IgD-negative memory B cell (primary cell): ENCODE results near the gene PRKX. TPM values are rescaled to one million over a fixed set of nuclear protein-coding genes. Genes with fewer than 3 reads are reported as not detected.
"Not testable (repeated sequence)": the region's sequence is repeated elsewhere in the genome, so short reads cannot be mapped to it uniquely, and the experiment has no call there.

ENCODE experiments used
- H3K27ac Mint-ChIP-seq, 3 donors: one replicate each; pipeline ENCODE4 v1.8.0; 2020 to 2022; ENCODE audit warnings: mild to moderate bottlenecking in 3 of 3, mixed read lengths in 3 of 3, moderate library complexity in 1 of 3
- H3K27me3 Mint-ChIP-seq: one replicate; pipeline ENCODE4 v1.8.0; 2021; ENCODE audit warnings: mixed read lengths
- H3K36me3 Mint-ChIP-seq: one replicate; pipeline ENCODE4 v1.8.0; 2020; ENCODE audit warnings: mild to moderate bottlenecking, mixed read lengths
- H3K4me1 Mint-ChIP-seq, 3 donors: one replicate each; pipeline ENCODE4 v1.8.0; 2020 to 2022; ENCODE audit warnings: mixed read lengths in 3 of 3, mild to moderate bottlenecking in 1 of 3
- H3K4me3 Mint-ChIP-seq, 4 donors: one replicate each; pipeline ENCODE4 v1.8.0; 2020 to 2022; ENCODE audit warnings: mild to moderate bottlenecking in 4 of 4, mixed read lengths in 4 of 4, moderate library complexity in 3 of 4
- H3K9me3 Mint-ChIP-seq, 3 donors: one replicate each; pipeline ENCODE4 v1.8.0; 2020 to 2021; ENCODE audit warnings: mixed read lengths in 3 of 3, mild to moderate bottlenecking in 1 of 3
- polyA plus RNA-seq: library from polyadenylated mRNA; unstranded; fragments of 300-500 nt; fragmentation: Illumina TruSeq; gene quantifications from one replicate; pipeline ENCODE4 v1.2.3, GENCODE V29; 2021

Gene PRKX
- 73.9 TPM for polyA plus RNA-seq

DNA sequence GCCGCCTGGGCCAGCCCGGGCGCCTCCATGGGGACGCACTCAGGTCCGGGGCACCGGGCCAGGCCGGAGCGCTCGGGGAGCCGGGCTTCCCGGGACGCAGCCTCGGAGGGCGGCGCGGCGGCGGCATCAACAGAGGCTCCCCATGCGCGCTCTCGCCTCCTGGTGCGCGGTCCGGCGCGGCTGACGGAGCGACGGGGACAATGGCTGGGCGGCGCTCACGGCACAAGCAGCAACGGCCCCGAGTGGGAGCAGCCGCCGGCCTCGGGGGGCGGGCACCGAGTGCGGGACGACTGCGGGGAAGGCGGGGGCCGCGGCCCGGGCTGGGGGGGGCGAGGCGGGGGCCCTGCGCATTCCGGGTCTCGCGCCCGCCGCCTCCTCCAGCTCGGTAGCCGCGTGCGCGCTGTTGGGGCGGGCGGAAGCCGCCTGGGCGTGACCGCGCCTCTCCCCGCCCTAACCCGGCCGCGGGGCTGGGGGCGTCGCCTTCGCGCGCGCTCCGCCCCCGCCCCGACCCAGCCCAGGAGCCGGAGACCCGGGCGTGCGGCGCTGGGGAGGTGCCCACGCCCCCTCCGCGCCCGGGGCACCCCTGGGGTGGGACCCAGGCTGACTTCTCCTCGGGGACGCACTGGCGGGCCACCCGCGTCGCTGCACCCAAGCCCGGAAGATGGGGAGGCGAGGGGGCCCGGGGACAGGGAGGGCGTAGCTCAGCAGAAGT lies at the start of gene PRKX:
Gene PRKX, minus strand, starts transcription at position 425 of the 712 bp plus-strand sequence. Its CDS starts 396 bp downstream, at position 29.
- H3K27ac Mint-ChIP-seq, result peak within 1 kb of the TSS; percentile 85 to 95 (median 91)
- H3K27me3 Mint-ChIP-seq, result no peaks in the 10 kb centered on the region
- peak within 1 kb of the TSS; percentile 89 to 98 (median 96) for H3K4me3 Mint-ChIP-seq
- peaks cover under 1% of the 10 kb centered on the region for H3K36me3 Mint-ChIP-seq
- H3K4me1 Mint-ChIP-seq, result peaks cover 14 to 20% (median 15%) of the 10 kb centered on the region in 3 donors
- no peaks in the 10 kb centered on the region for H3K9me3 Mint-ChIP-seq

DNA sequence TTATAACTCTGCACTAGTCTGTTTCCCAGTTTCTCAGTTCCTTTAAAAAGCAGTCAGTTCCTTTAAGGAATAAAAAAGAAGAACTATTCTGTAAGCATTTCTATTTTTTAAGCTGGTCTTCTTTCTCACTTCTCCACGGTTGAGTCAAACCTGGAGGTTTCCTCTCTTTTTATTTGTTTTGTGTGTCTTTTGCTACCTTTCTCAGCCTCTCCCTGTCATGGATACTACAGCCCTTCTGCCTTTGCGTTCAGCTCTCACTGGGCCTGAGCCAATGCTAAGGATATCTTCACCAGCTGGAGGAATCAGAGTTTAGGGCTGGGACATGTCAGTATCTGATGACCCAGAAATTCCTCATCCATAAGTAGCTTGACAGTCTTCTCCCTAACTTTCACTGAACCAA lies 49.7 kb upstream of the PRKX start:
- Mint-ChIP-seq H3K4me3 (no peak overlapping the region), H3K27ac (no peak overlapping the region), H3K4me1 (peaks cover 0 to 2% (median 0%) of the 10 kb centered on the region in 3 donors), H3K9me3 (peaks cover 0 to 3% (median 0%) of the 10 kb centered on the region in 3 donors), H3K36me3 (peaks cover 2% of the 10 kb centered on the region), H3K27me3 (no peaks in the 10 kb centered on the region)

DNA sequence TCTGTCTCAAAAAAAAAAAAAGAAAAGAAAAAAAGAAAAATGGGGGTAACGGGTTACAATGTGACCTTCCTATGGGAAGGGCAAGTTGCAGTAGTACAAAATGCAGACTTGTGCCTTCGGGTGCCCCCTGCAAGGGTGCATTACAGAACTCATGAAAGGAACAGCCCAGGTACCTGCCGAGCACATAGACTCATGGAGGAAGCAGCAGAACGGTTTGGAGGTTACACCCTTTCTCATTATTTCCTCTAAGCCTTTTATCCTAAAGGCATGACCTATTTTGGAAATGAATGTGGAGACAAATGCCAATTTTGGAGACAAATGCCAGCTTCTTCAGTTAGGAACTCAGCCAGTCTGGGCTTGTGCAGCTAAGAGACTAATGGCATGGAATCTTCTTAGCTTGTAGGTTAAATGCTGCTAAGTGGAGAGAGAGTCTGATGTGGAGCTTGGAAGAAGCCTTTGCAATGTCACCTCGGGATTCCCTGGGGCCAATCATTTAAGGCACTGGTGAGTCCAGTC lies 44.1 kb upstream of the PRKX start:
- no peaks in the 10 kb centered on the region for H3K36me3 Mint-ChIP-seq
- no peak overlapping the region for H3K4me3 Mint-ChIP-seq
- H3K27me3 Mint-ChIP-seq, result peaks cover 6% of the 10 kb centered on the region
- H3K9me3 Mint-ChIP-seq, result peaks cover 0 to 4% (median 0%) of the 10 kb centered on the region in 3 donors
- no peak overlapping the region for H3K27ac Mint-ChIP-seq
- no peaks in the 10 kb centered on the region for H3K4me1 Mint-ChIP-seq

DNA sequence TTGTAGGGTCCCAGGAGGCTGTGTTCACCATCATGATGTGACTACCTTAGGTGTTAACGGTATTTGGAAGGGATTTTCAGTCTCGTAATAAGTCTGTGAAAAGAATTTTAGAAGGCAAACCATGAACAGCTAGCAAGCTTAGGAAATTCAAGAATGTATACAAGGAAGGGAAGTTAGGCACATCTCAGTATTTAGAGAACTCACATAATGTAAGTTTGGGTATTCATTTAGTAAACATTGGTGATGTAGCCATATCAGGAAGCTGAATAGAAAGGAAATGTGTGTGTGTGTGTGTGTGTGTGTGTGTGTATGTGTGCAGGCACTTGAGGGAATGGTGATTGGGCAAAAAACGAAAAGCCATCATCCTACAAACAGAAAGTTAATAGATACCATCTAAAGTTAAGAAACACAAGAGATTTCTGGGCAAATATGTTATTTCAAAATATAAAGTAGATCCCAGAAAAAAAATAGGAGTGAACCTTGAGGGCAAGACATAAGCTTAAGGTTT lies 34.7 kb upstream of the PRKX start:
- Mint-ChIP-seq H3K27me3 (peaks cover 9% of the 10 kb centered on the region), H3K27ac (no peak overlapping the region), H3K4me1 (peaks cover 4 to 7% (median 6%) of the 10 kb centered on the region in 3 donors), H3K36me3 (peaks cover 2% of the 10 kb centered on the region), H3K4me3 (no peak overlapping the region), H3K9me3 (peaks cover 0 to 7% (median 6%) of the 10 kb centered on the region in 3 donors)

DNA sequence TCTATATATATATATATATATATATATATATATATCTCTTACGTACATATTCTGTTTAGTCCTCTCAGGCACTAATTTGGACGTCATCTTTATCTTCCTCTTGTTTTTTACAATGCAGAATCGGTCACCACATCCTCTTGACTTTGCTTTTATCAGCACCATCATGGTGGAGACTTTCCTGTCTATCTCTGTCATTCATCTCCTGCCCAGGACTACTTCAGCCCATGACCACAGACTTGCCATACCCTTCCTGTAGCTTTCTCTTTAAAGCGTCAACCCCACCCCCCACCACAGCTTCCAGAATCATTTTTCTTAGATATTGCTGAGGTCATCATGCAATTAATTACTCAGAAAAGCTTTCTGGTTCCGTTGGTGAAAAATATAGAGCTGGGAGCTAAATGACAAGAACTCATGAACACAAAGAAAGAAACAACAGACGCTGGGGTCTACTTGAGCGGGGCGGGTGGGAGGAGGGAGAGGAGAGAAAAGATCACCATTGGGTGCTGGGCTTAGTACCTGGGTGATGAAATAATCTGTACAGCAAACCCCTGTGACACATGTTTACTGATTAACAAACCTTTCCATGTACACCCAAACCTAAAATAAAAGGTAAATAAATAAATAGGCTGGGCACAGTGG lies 30.5 kb upstream of the PRKX start:
- Mint-ChIP-seq H3K4me3 (no peak overlapping the region), H3K27ac (peak overlapping the region in 1 of 3 donors; percentile 10), H3K27me3 (peaks cover 4% of the 10 kb centered on the region), H3K4me1 (peaks cover 4 to 7% (median 6%) of the 10 kb centered on the region in 3 donors), H3K9me3 (peaks cover 0 to 15% (median 1%) of the 10 kb centered on the region in 3 donors), H3K36me3 (no peaks in the 10 kb centered on the region)

DNA sequence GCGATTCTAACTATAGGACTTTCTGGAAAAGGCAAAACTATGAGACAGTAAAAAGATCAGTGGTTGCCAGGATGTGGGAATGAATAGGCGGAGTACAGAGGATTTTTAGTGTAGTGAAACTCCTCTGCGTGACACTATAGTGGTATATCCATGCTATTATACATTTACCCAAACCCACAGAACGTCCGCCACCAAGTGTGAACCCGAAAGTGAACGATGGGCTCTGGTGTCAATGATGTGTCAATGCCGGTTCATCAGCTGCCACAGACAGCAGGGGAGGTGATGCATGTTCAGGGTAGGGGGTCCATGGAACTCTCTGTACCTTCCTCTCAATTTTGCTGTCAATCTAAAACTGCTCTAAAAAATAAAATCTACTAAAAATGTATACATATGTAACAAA lies 27.5 kb upstream of the PRKX start:
- not testable (repeated sequence) for H3K27ac Mint-ChIP-seq, H3K4me3 Mint-ChIP-seq, H3K27me3 Mint-ChIP-seq, H3K4me1 Mint-ChIP-seq, H3K36me3 Mint-ChIP-seq
- peaks cover 0 to 21% (median 5%) of the 10 kb centered on the region in 3 donors for H3K9me3 Mint-ChIP-seq

DNA sequence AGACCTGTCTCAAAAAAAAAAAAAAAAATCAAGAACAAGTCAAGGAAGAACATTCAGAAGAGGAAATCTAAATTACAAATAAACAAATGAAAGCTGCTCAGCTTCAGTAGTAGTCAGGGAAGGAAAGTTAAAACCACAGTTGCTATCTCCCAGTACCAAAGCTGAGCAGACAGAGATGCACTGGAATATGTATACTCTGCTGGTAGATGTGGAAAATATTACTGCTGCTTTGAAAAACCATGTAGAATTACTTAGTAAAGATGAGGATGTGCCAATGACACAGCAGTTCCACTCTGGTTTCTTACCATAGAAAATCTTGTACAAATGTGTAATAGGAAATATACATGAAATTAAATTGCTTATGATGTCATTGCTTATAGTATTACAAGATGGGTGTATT lies 25.1 kb upstream of the PRKX start:
- Mint-ChIP-seq H3K36me3 (no peaks in the 10 kb centered on the region), H3K27me3 (peaks cover 16% of the 10 kb centered on the region), H3K4me1 (peaks cover 0 to under 1% (median 0%) of the 10 kb centered on the region in 3 donors), H3K27ac (no peak overlapping the region), H3K4me3 (no peak overlapping the region), H3K9me3 (peaks cover 0 to 14% (median 5%) of the 10 kb centered on the region in 3 donors)

DNA sequence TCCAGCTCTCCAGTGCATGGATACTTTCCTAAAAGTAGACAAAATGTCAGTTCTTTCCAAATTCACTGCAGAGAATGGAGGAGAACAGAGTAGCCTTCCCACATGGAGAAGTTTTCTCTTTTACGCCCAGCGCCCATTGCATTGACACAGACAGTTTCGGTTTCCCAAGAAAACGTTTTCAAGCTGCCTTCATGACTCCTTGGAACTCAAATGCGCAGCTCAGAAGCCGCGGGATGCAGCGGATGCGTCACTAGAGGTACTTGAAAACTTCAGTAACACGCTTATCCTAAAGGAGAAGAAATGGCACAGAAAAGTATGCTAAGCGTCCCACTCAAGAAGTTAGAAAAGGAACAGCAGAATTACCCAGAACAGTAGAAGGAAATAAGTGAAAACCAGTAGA lies 23.1 kb upstream of the PRKX start:
- H3K4me1 Mint-ChIP-seq, H3K36me3 Mint-ChIP-seq, H3K4me3 Mint-ChIP-seq, H3K27ac Mint-ChIP-seq: not testable (repeated sequence)
- Mint-ChIP-seq H3K27me3 (peaks cover 20% of the 10 kb centered on the region), H3K9me3 (peaks cover 0 to 14% (median 5%) of the 10 kb centered on the region in 3 donors)

DNA sequence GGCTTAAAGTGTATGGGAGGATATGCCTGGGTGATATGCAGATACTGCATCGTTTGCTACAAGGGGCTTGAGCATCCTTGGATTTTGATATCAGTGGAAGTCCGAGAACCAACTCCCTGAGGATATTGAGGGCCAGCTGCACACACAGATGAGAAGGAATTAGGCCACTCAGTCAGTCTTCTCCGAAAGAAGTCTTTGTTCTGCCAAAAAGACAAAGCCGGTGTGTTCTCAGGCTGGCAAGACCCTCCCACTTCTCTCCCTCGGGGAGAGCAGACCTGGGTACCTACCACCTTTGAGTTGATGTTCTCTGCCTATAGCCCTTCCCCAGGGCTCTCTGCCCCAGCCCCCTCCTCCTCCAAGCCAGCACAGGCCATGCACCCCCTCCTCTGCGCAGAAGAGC lies 22.4 kb upstream of the PRKX start:
- Mint-ChIP-seq H3K9me3 (peaks cover 0 to 14% (median 5%) of the 10 kb centered on the region in 3 donors), H3K27me3 (peaks cover 20% of the 10 kb centered on the region)
- H3K4me3 Mint-ChIP-seq, H3K36me3 Mint-ChIP-seq, H3K4me1 Mint-ChIP-seq, H3K27ac Mint-ChIP-seq: not testable (repeated sequence)

DNA sequence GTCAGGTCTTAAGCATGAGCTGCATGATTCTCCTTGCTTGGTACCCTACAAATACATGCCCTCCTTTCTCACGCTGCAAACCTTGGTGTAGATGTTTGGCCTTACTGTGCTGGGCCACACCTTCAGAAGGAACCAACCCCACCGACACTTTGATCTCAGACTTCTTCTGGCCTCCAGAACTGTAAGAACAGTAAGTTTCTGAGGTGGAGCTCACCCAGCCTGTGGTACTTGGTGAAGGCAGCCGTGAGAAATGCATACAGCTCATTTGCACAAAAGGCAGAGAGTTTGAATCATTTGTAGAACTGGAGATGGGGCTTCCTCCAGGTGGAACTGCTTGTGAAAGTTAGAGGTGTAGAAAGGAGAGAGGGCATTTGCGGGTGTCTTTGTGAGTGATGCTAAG lies 21.0 kb upstream of the PRKX start:
- Mint-ChIP-seq H3K27me3 (peaks cover 20% of the 10 kb centered on the region), H3K9me3 (peaks cover 0 to 11% (median 5%) of the 10 kb centered on the region in 3 donors)
- H3K27ac Mint-ChIP-seq, H3K36me3 Mint-ChIP-seq, H3K4me3 Mint-ChIP-seq, H3K4me1 Mint-ChIP-seq: not testable (repeated sequence)

DNA sequence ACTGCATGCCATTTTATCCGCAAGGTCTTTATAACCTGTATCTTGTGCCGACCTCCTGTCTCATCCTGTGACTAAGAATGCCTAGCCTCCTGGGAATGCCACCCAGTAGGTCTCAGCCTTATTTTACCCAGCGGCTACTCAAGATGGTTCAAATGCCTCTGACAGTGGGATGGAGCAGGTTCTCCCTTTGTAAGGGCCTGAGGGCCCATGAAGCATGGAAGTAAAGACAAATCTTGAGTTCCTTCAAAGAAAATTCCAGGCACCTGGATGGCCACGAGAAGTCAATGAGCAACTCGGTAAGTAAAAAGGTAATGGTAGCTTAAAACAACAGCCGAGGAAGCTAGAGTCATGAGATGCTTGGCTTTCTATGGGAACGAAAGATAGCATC lies 19.6 kb upstream of the PRKX start:
- no peaks in the 10 kb centered on the region for H3K9me3 Mint-ChIP-seq
- no peak overlapping the region for H3K27ac Mint-ChIP-seq
- no peaks in the 10 kb centered on the region for H3K36me3 Mint-ChIP-seq
- no peaks in the 10 kb centered on the region for H3K4me1 Mint-ChIP-seq
- peaks cover 20% of the 10 kb centered on the region for H3K27me3 Mint-ChIP-seq
- H3K4me3 Mint-ChIP-seq, result no peak overlapping the region

DNA sequence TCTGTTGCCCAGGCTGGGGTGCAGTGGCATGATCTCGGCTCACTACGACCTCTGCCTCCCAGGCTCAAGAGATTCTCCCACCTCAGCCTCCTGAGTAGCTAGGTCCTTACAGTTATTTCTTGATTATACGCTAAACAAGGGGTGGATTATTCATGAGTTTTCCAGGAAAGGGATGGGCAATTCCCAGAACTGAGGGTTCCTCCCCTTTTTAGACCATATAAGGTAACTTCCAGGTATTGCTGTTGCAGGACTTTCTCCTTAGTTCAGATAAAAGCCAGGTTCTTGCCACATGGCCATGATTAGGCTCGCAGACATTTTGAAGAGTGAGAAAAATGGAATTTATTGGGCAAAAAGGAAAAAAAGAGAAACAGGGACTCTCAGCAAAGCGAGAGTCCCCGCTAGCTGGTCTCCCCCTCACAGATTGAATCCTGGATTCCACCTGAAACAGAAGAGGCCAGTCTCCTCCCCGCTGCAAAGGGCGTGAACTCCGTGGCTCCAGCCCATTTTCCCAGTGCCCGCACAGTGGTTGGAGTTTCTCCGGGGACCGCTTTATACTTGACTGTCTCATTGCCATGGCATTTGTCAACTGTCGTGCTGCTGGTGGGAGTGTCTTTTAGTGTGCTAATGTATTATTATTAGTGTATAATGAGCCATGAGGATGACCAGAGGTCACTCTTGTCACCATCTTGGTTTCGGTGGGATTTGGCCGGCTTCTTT lies 19.0 kb upstream of the PRKX start:
- H3K9me3 Mint-ChIP-seq, H3K36me3 Mint-ChIP-seq, H3K4me1 Mint-ChIP-seq, H3K27ac Mint-ChIP-seq, H3K4me3 Mint-ChIP-seq: not testable (repeated sequence)
- H3K27me3 Mint-ChIP-seq, result peaks cover 20% of the 10 kb centered on the region

DNA sequence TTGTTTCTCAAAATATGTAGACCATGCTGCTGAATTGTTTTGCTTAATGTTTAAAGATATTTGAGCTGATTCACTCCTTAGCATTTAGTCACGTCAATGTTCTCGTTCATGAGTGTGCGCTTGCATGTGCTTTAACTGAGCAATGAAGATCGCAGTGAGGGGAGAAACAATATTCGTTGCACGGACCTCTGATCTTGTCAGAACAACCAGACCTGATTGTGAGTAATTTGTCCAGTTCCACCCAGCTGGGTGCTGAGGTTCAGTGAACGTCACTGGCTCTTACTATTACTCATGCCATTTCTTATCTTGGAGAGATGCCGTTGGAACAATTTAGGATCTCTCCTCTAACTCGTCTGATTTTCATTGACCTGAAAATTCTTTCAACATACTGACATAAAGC lies 15.0 kb upstream of the PRKX start:
- Mint-ChIP-seq H3K4me1 (no peaks in the 10 kb centered on the region), H3K9me3 (no peaks in the 10 kb centered on the region), H3K36me3 (no peaks in the 10 kb centered on the region), H3K27ac (no peak overlapping the region), H3K27me3 (peaks cover 4% of the 10 kb centered on the region), H3K4me3 (no peak overlapping the region)

DNA sequence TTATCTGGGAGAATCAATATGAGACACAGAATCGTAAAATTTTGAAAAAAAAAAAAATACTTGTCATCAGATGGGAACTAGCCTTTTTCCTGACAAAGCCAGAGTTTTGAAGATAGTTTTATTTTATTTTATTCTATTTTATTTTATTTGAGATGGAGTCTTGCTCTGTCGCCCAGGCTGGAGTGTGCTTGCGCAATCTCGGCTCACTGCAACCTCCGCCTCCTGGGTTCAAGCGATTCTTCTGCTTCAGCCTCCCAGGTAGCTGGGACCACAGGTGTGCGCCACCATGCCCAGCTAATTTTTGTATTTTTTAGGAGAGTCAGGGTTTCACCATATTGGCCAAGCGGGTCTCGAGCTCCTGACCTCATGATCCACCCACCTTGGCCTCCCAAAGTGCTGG lies 10.0 kb upstream of the PRKX start:
- H3K27ac Mint-ChIP-seq, H3K27me3 Mint-ChIP-seq, H3K4me3 Mint-ChIP-seq, H3K36me3 Mint-ChIP-seq, H3K4me1 Mint-ChIP-seq, H3K9me3 Mint-ChIP-seq: not testable (repeated sequence)

DNA sequence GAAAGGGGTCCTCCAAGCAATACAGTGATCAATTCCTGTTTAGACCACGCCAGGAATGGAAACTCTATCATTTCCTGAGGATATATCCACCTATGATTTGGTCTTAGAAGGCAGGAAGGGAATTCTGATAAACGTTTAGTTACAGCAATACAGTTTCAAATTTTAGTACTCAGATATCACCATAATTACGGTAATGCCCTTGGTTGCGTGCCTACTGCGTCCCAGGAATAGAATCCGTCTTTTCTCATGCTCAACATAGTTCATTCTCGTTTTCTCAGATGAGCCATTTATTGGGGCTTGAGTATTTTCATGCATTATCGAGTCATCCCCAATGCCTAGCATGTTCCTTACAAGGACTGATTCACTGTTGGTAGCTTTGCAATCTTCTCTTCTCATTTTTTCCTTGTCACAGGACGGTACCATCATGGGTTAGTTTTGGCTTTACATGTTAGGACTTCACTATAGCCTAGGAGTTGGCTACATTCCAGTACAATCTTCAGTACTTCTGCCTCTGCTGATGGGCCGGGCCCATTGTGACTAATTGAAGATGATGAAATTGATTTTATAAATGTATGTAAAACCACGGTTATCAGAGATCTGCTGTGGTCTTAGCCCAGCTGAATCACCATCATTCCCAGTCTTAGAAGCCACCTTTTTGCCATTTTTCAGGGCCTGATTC lies 4.4 kb upstream of the PRKX start:
- peaks cover 4% of the 10 kb centered on the region for H3K27me3 Mint-ChIP-seq
- H3K4me1 Mint-ChIP-seq, result peaks cover 1 to 6% (median 3%) of the 10 kb centered on the region in 3 donors
- no peak overlapping the region for H3K4me3 Mint-ChIP-seq
- H3K9me3 Mint-ChIP-seq, result no peaks in the 10 kb centered on the region
- H3K36me3 Mint-ChIP-seq, result no peaks in the 10 kb centered on the region
- H3K27ac Mint-ChIP-seq, result no peak overlapping the region
